Erythroblast (primary cell): ENCODE measurements around the gene HIF1A.

ENCODE experiments used
- GATA1 ChIP-seq: IDR thresholded peaks from 2 replicates; pipeline ENCODE4 v1.6.1; 2011; ENCODE audit warnings: low read depth, mild to moderate bottlenecking, control low read depth, low read length, moderate library complexity
- POLR2A ChIP-seq: IDR thresholded peaks from 2 replicates; pipeline ENCODE4 v1.6.1; 2011; ENCODE audit warnings: mild to moderate bottlenecking, low read length

- TF ChIP-seq POLR2A = no peak
- no peak for TF ChIP-seq GATA1
These were observed 84.8 kb downstream of the HIF1A start for GRCh38 chr14:61780125-61780524.
